Measurements from ENCODE around the gene EDC4.
A peak's percentile ranks its signal among the peaks of the same experiment; 100 is the strongest.

Gene EDC4

GRCh38 chr16:67922740-67923139, 49.9 kb downstream of the EDC4 start:
- no peaks in the 10 kb centered on the region for H3K27me3 ChIP-seq (ENCODE audit: insufficient read depth, low read length, poor library complexity)
- no peak overlapping the region for H3K4ac ChIP-seq (ENCODE audit: low read depth, low read length)
- no peak overlapping the region for H2AK5ac ChIP-seq (ENCODE audit: low read length)
- H2BK15ac ChIP-seq (replicated peaks; ENCODE audit: low read depth) = no peak overlapping the region
- no peak overlapping the region for H3K4me2 ChIP-seq (ENCODE audit: low read length)
- WGBS (ENCODE audit: extremely low coverage, insufficient coverage, low lambda C conversion rate) = no CpG with 5 or more reads among the region's 8 CpGs
- no peak overlapping the region for H4K8ac ChIP-seq (ENCODE audit: low read depth, low read length)
- H3K27ac ChIP-seq (ENCODE audit: low read depth, low read length) = no peak overlapping the region
- H3K23ac ChIP-seq (ENCODE audit: low read length) = no peak overlapping the region
- H3K79me1 ChIP-seq (ENCODE audit: low read length) = peaks cover 11% of the 10 kb centered on the region
- peaks cover 2% of the 10 kb centered on the region for H3K4me1 ChIP-seq (ENCODE audit: control insufficient read depth, low read depth, low read length)
- no peak overlapping the region for H2BK120ac ChIP-seq (ENCODE audit: low read depth, low read length)
- no peak overlapping the region for H3K4me3 ChIP-seq (ENCODE audit: low read length)
- no peak overlapping the region for H4K5ac ChIP-seq (ENCODE audit: low read length)
- peaks cover 2% of the 10 kb centered on the region for H3K79me2 ChIP-seq (ENCODE audit: control insufficient read depth, insufficient read depth, low read length)
- no peaks in the 10 kb centered on the region for H3K36me3 ChIP-seq (ENCODE audit: control insufficient read depth, insufficient read depth, low read length)
- H3K18ac ChIP-seq (ENCODE audit: low read length) = no peak overlapping the region
- no peak overlapping the region for H3K9ac ChIP-seq (ENCODE audit: low read length)
- peak; percentile 29 for DNase-seq
- H2BK5ac ChIP-seq (ENCODE audit: low read length) = no peak overlapping the region
- H3K56ac ChIP-seq (ENCODE audit: low read length) = no peak overlapping the region

- H3K27ac ChIP-seq (ENCODE audit: low read depth, low read length) = no peak overlapping the region
- H3K23ac ChIP-seq (ENCODE audit: low read length) = no peak overlapping the region
- no peak overlapping the region for H3K4me2 ChIP-seq (ENCODE audit: low read length)
- H3K18ac ChIP-seq (ENCODE audit: low read length) = no peak overlapping the region
- peaks cover 2% of the 10 kb centered on the region for H3K36me3 ChIP-seq (ENCODE audit: control insufficient read depth, insufficient read depth, low read length)
- H2BK15ac ChIP-seq (replicated peaks; ENCODE audit: low read depth) = no peak overlapping the region
- peaks cover 8% of the 10 kb centered on the region for H3K79me1 ChIP-seq (ENCODE audit: low read length)
- peaks cover 1% of the 10 kb centered on the region for H3K4me1 ChIP-seq (ENCODE audit: control insufficient read depth, low read depth, low read length)
- no peak overlapping the region for H3K4me3 ChIP-seq (ENCODE audit: low read length)
- no peak overlapping the region for H3K56ac ChIP-seq (ENCODE audit: low read length)
- no peak overlapping the region for H4K5ac ChIP-seq (ENCODE audit: low read length)
- H3K9ac ChIP-seq (ENCODE audit: low read length) = no peak overlapping the region
- H3K79me2 ChIP-seq (ENCODE audit: control insufficient read depth, insufficient read depth, low read length) = peaks cover 2% of the 10 kb centered on the region
- no peak overlapping the region for H3K4ac ChIP-seq (ENCODE audit: low read depth, low read length)
- no peak overlapping the region for H2AK5ac ChIP-seq (ENCODE audit: low read length)
- no CpG with 5 or more reads among the region's 10 CpGs for WGBS (ENCODE audit: extremely low coverage, insufficient coverage, low lambda C conversion rate)
- H2BK120ac ChIP-seq (ENCODE audit: low read depth, low read length) = no peak overlapping the region
- no peak overlapping the region for H2BK5ac ChIP-seq (ENCODE audit: low read length)
- H4K8ac ChIP-seq (ENCODE audit: low read depth, low read length) = no peak overlapping the region
- DNase-seq = no peak
- no peaks in the 10 kb centered on the region for H3K27me3 ChIP-seq (ENCODE audit: insufficient read depth, low read length, poor library complexity)
Measured at GRCh38 chr16:67923414-67924116, 50.7 kb downstream of the EDC4 start.

GRCh38 chr16:67924140-67924906, 51.5 kb downstream of the EDC4 start:
- Histone ChIP-seq H3K23ac (ENCODE audit: low read length) (no peak overlapping the region), H3K36me3 (ENCODE audit: control insufficient read depth, insufficient read depth, low read length) (peaks cover 2% of the 10 kb centered on the region), H3K27ac (ENCODE audit: low read depth, low read length) (no peak overlapping the region), H3K4me3 (ENCODE audit: low read length) (no peak overlapping the region), H2BK120ac (ENCODE audit: low read depth, low read length) (no peak overlapping the region), H3K4ac (ENCODE audit: low read depth, low read length) (no peak overlapping the region), H3K79me2 (ENCODE audit: control insufficient read depth, insufficient read depth, low read length) (peaks cover 2% of the 10 kb centered on the region), H2AK5ac (ENCODE audit: low read length) (no peak overlapping the region), H3K79me1 (ENCODE audit: low read length) (peaks cover 7% of the 10 kb centered on the region), H3K18ac (ENCODE audit: low read length) (no peak overlapping the region), H4K8ac (ENCODE audit: low read depth, low read length) (no peak overlapping the region), H3K56ac (ENCODE audit: low read length) (no peak overlapping the region), H2BK15ac (replicated peaks; ENCODE audit: low read depth) (no peak overlapping the region), H3K27me3 (ENCODE audit: insufficient read depth, low read length, poor library complexity) (no peaks in the 10 kb centered on the region), H3K4me2 (ENCODE audit: low read length) (no peak overlapping the region), H3K4me1 (ENCODE audit: control insufficient read depth, low read depth, low read length) (peaks cover 1% of the 10 kb centered on the region), H2BK5ac (ENCODE audit: low read length) (no peak overlapping the region), H4K5ac (ENCODE audit: low read length) (no peak overlapping the region), H3K9ac (ENCODE audit: low read length) (no peak overlapping the region)
- DNase-seq = no peak
- no CpG with 5 or more reads among the region's 10 CpGs for WGBS (ENCODE audit: extremely low coverage, insufficient coverage, low lambda C conversion rate)

GRCh38 chr16:67926181-67926750, 53.4 kb downstream of the EDC4 start:
- Histone ChIP-seq H3K18ac (ENCODE audit: low read length) (no peak overlapping the region), H3K4me3 (ENCODE audit: low read length) (no peak overlapping the region), H3K79me2 (ENCODE audit: control insufficient read depth, insufficient read depth, low read length) (no peaks in the 10 kb centered on the region), H4K8ac (ENCODE audit: low read depth, low read length) (no peak overlapping the region), H3K4me2 (ENCODE audit: low read length) (no peak overlapping the region), H2BK5ac (ENCODE audit: low read length) (no peak overlapping the region), H3K4ac (ENCODE audit: low read depth, low read length) (no peak overlapping the region), H2AK5ac (ENCODE audit: low read length) (no peak overlapping the region), H3K27me3 (ENCODE audit: insufficient read depth, low read length, poor library complexity) (no peaks in the 10 kb centered on the region), H3K79me1 (ENCODE audit: low read length) (peaks cover 2% of the 10 kb centered on the region), H3K56ac (ENCODE audit: low read length) (peak overlapping the region; percentile 43), H3K4me1 (ENCODE audit: control insufficient read depth, low read depth, low read length) (peaks cover 1% of the 10 kb centered on the region), H2BK120ac (ENCODE audit: low read depth, low read length) (no peak overlapping the region), H3K9ac (ENCODE audit: low read length) (peak overlapping the region; percentile 14), H2BK15ac (replicated peaks; ENCODE audit: low read depth) (no peak overlapping the region), H3K36me3 (ENCODE audit: control insufficient read depth, insufficient read depth, low read length) (peaks cover 2% of the 10 kb centered on the region), H3K27ac (ENCODE audit: low read depth, low read length) (no peak overlapping the region), H3K23ac (ENCODE audit: low read length) (no peak overlapping the region), H4K5ac (ENCODE audit: low read length) (no peak overlapping the region)
- no CpG with 5 or more reads among the region's 13 CpGs for WGBS (ENCODE audit: extremely low coverage, insufficient coverage, low lambda C conversion rate)
- DNase-seq = peak; percentile 36

- Histone ChIP-seq H3K27me3 (ENCODE audit: insufficient read depth, low read length, poor library complexity) (no peaks in the 10 kb centered on the region), H2AK5ac (ENCODE audit: low read length) (no peak overlapping the region), H3K27ac (ENCODE audit: low read depth, low read length) (no peak overlapping the region), H3K23ac (ENCODE audit: low read length) (no peak overlapping the region), H3K4ac (ENCODE audit: low read depth, low read length) (no peak overlapping the region), H3K18ac (ENCODE audit: low read length) (no peak overlapping the region), H4K5ac (ENCODE audit: low read length) (no peak overlapping the region), H3K4me2 (ENCODE audit: low read length) (no peak overlapping the region), H3K9ac (ENCODE audit: low read length) (no peak overlapping the region), H3K36me3 (ENCODE audit: control insufficient read depth, insufficient read depth, low read length) (peaks cover 2% of the 10 kb centered on the region), H2BK120ac (ENCODE audit: low read depth, low read length) (no peak overlapping the region), H3K56ac (ENCODE audit: low read length) (no peak overlapping the region), H3K79me2 (ENCODE audit: control insufficient read depth, insufficient read depth, low read length) (no peaks in the 10 kb centered on the region), H2BK15ac (replicated peaks; ENCODE audit: low read depth) (no peak overlapping the region), H2BK5ac (ENCODE audit: low read length) (no peak overlapping the region), H3K79me1 (ENCODE audit: low read length) (peaks cover 2% of the 10 kb centered on the region), H4K8ac (ENCODE audit: low read depth, low read length) (no peak overlapping the region), H3K4me1 (ENCODE audit: control insufficient read depth, low read depth, low read length) (peaks cover 1% of the 10 kb centered on the region), H3K4me3 (ENCODE audit: low read length) (no peak overlapping the region)
- WGBS (ENCODE audit: extremely low coverage, insufficient coverage, low lambda C conversion rate) = no CpG with 5 or more reads among the region's 22 CpGs
- no peak for DNase-seq
Measured at GRCh38 chr16:67927131-67927941, 54.5 kb downstream of the EDC4 start.

All from mesendoderm (in vitro differentiated cells).